CMK (cell line): Measurements from ENCODE around the gene CAPS.

Experiments used
- DNase-seq: peaks from one replicate; pipeline ENCODE4 v3.0.0-alpha.2; 2010; ENCODE audit warnings: low read depth

The CAPS gene

GRCh38 chr19:5934774-5935472 lies 20.9 kb downstream of the CAPS start:
- no peak for DNase-seq

GRCh38 chr19:5935473-5936291 lies 21.6 kb downstream of the CAPS start:
- DNase-seq, result no peak

- DNase-seq, result no peak
These were observed 22.2 kb downstream of the CAPS start for GRCh38 chr19:5936292-5936592.

DNA sequence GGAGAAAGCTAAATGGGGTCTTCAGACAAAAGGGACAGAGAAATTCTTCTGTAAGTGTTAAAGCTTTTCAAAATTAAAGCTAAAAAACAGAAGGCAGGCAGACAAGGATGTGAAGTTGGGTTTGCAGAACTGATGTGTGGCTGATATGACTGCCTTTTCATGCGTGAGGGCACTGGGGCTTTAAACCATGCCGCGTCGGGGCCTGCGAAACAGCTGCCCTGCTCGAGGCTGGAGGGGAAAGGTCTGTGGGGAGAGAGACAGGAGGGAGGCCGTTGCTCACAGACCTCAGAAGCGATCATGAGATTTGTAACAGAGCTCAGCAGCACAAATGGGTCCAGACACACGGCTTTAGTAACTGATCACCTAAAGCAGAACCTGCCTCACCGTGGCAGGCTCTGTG lies 23.5 kb downstream of the CAPS start:
- no peak for DNase-seq

DNA sequence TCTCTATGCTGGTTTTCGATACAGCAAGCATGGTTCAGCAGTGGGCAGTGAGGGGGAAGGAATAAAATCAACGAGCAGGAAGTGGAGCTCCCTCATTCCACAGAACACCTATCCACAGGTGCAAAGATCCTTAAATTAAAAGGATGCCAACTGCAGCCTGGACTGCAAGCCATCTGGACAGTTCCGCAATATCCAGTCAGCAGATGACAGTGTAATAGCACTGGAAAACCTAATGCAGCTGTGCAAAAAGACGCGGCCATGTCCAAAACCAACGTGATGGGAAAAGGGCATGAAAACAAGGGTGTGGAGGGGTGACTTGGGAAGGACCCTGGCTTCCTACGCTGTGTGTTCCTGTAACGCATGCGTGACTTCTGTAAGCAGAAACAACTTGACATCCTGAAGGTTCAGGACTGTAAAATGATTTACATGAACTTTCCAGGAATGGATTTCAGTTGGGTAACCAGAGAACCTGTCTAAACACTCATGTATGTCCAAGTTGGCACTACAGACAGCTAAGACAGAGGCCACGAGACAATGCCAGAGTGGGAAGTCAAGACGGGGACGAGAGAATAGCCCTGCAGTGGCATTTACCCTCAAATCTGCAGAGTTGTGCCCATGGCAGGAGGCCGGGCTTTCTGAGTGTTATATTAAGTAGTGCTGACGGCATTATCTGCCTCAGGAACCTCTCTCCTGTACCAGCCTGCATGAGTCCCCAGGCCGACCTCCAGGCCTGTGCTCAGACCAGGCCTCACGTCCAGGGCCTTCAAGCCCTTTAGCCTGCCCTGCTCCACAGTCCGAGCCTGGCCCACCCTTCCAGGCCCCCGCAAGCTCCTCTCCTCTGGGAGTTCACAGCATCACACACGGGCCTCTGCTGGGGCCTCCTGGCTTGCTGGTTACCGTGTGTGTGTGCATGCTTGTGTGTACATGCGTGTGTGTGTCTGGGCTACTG lies 26.5 kb downstream of the CAPS start:
- DNase-seq, result no peak

DNA sequence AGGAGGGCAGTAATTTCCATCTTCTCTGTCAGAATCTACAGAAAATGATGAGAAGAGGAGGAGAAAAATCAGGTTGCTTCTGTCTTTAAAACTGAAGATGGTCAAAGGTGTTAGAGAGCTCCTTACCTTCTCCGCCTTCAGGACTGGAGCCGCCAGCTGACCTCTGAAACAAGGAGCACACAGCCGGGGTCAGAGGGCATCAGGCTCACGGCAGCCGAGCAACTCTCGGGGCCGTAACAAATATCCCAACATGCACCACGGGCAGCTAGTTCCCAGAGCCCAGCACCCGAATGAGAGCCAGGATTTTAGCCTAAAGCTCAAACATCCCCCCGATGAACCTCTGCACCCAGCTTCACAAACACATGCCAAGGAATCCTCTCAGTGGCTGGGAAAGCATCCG lies 27.6 kb downstream of the CAPS start:
- DNase-seq, result no peak

- DNase-seq, result no peak
These were observed 29.0 kb downstream of the CAPS start for GRCh38 chr19:5943045-5943444.

DNA sequence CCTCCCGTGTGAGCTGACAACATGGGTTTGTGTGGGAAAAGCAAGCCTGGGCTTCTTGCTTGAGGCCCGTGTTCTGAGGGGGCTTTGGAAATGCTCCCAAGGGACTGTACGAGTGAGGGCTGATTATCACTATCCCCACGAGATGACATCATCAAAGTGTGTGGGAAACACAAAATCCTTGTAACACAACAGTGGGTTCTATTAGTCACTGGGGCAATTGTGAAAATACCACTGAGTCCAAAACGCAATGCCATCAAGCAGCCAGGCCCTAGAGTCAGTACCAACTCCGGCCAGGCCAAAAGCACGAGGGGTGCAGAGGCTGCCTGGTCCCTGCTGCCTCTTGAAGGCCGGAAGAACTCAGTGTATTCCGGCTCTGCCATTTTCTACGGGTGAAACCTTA lies 29.6 kb downstream of the CAPS start:
- no peak for DNase-seq

DNA sequence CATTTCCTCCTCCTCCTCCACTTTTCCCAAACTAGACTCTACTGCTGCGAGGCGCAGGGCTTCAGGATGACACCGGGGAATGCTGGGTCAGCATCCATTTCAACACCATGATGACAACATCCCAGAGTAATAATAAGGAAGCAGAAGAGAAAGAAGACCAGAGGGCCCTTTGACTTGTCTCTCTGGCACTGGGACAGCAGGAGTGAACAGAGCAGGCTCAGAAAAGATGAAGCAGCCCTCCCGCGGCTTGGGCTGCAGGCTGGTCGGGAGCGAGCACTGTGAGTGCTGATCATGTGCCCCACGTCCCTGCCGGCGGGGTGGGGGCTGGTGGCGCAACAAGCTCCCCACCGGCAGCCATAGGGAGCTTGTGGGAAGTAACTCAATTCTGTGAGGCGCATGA lies 33.4 kb downstream of the CAPS start:
- DNase-seq, result no peak

- no peak for DNase-seq
These were observed 34.9 kb downstream of the CAPS start for GRCh38 chr19:5948752-5949564.

- DNase-seq, result no peak
These were observed 35.8 kb downstream of the CAPS start for GRCh38 chr19:5949792-5950305.

DNA sequence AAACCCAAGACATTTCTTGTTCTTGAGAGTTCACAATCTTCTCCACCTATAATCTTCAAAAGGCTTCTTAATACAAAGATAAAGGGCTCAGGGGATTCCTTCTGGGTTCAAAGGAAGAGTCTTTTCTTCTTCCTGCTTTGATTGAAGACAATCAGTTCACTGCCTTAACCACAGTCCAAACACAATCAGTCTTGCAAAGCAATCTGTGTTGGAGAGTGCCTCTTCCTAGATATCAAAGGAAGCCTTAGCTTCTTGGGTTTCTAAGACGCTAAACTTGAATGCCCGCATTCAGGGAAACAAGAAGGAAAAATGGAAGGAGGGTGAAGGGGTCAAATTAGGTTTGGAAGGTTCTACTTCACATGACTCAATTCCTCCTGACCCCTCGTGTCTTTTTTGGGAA lies 36.7 kb downstream of the CAPS start:
- DNase-seq, result no peak

DNA sequence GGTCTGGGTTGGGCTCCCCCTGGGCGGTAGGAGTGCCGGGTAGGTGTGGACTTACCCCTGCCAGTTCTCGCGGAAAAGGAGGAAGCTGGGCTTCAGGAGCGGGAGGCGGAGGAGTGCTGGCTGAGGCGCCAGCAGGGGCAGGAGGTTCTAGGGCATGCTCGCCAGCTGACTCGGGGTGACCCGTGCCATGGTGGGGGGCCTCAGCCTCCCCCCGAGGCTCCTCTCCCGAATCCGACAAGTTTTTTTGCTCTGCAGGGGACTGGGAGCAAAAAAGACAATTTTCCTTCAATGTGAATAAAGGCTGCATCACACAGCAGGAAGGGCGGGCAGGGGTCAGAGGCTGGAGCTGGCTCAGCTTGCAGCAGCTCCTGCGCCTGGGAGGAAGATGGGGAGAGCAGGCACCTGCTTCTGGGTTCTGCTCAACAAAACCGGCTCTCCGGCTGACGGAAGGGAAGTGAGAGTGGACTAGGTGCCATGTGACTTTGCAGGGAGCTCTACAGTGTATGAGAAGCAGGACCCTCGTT lies 37.3 kb downstream of the CAPS start:
- no peak for DNase-seq

- DNase-seq, result no peak
These were observed 38.4 kb downstream of the CAPS start for GRCh38 chr19:5952193-5953029.

DNA sequence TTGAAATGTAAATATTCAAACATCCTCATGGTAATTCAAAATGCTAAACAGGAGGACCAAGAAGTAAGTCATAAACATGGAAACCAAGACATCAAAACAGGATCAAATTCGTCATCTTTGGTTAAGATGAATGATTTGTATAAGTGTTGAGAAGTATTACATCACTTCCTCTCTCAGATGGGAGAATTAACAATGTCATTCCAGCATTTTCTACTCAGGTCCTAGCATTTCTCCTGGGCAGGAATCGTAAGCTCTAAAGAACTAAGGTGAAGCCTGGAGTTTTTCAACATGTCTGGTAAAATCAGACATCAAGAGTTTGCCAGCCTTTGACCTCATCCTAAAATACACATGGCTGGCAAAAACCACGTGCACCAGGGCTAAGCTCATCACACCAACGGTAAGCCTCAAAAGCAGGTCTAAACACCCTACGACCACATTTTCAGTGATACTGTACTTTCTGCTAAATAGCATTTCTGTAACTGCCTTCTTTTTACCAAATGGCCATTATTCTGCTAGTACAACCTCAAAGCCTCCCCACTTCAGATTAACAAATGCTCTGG lies 39.1 kb downstream of the CAPS start:
- DNase-seq, result no peak

- DNase-seq, result no peak
These were observed 39.7 kb downstream of the CAPS start for GRCh38 chr19:5953680-5954213.

DNA sequence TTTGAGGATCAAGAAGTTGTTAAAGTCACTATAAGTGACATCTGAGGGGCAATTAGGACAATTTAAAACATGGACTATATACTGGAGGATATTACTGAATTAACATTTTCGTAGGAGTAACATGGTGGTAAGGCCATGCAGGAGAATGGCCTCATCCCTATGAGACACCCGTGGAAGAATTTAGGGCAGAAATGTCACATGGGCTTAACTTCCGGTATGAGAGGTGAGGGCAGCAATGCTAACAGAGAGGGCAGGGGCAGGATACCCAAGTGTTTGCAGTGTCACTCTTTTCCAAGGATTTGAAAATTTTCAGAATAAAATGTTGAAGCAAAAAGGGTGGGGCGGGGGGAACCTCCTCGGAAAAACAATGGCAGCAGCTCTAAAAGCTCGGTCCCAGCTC lies 40.2 kb downstream of the CAPS start:
- DNase-seq, result no peak

DNA sequence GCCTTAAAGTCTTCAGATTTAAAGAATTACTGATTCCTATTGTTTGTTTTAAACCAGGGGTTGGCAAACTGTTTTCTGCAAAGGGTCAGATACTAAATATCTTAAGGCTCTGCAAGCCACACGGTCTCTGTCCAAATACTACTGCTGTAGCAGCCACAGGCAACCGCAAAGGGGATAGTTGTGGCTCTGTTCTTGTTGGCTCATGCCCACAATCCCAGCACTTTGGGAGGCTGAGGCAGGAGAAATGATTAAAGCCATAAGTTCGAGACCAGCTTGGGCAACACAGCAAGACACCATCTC lies 41.5 kb downstream of the CAPS start:
- DNase-seq, result no peak

DNA sequence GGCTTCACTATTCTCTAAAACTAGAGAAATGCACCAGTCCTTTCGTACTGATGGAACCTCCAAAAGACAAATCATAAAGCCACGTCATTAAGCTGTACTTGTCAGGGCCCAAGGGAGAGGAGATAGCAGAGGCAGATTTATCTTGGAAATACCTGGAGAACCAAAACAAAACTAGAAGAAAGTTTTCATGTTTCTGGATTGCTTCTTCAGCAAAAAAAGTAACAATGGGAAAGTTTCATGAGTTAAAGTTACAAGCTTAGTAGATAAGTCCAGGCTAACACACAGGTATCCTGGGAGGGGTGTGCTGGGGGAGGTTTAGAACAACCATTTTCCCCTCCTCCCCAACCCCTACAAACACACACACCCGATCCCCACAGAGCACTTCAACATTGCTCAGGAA lies 42.3 kb downstream of the CAPS start:
- no peak for DNase-seq

GRCh38 chr19:5956728-5957127 lies 42.7 kb downstream of the CAPS start:
- no peak for DNase-seq
